Medulla oblongata (tissue), 1 donor: Measurements from ENCODE around the gene LARP1.
"Not testable (repeated sequence)": the region's sequence is repeated elsewhere in the genome, so short reads cannot be mapped to it uniquely, and the experiment has no call there.

Experiments used
- DNase-seq: peaks from one replicate; pipeline ENCODE4 v3.0.0-alpha.2; 2015; ENCODE audit errors: extremely low spot score

Gene LARP1

GRCh38 chr5:154755361-154756008, at the start of gene LARP1:
Gene LARP1 (plus strand): TSS chr5:154755377. CDS start chr5:154755758, 381 bp downstream.
- DNase-seq, result no peak

DNA sequence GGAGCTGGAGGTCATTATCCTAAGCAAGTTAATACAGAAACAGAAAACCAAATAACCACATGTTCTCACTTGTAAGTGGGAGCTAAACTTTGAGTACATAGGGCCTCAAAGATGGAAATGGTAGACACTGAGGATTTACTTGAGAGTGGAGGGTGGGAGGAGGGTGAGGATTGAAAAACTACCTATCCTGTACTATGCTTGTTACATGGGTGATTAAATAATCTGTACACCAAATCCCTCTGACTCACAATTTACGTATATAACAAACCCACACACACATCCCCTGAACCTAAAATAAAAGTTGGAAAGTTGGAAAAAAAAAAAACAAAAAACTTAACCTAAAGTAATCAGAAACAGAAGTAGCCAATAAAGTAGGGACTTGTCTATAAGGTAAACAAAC, 48.8 kb upstream of the LARP1 start:
- no peak for DNase-seq

- no peak for DNase-seq
Measured at GRCh38 chr5:154707641-154708040, 47.5 kb upstream of the LARP1 start.

DNA sequence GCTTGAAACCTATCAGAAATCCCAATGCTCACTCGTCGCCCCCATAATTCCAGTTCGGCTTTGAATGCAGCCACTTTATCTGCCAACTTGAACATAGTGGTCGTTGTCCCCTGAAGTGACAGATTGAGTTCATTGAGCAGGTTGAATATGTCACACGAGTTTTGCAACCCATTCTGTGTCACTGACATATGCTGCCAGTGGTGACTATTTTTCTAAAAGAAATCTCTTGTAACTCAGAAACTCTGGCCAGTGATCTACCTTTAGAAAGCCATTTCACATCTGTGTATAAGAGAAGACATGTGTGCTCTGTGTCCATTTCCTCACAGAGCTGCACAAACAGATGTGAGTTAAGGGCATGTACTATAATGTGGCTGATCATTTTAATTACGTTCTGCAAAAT, 47.0 kb upstream of the LARP1 start:
- DNase-seq, result no peak

- no peak for DNase-seq
Measured at GRCh38 chr5:154708846-154709245, 46.3 kb upstream of the LARP1 start.

DNA sequence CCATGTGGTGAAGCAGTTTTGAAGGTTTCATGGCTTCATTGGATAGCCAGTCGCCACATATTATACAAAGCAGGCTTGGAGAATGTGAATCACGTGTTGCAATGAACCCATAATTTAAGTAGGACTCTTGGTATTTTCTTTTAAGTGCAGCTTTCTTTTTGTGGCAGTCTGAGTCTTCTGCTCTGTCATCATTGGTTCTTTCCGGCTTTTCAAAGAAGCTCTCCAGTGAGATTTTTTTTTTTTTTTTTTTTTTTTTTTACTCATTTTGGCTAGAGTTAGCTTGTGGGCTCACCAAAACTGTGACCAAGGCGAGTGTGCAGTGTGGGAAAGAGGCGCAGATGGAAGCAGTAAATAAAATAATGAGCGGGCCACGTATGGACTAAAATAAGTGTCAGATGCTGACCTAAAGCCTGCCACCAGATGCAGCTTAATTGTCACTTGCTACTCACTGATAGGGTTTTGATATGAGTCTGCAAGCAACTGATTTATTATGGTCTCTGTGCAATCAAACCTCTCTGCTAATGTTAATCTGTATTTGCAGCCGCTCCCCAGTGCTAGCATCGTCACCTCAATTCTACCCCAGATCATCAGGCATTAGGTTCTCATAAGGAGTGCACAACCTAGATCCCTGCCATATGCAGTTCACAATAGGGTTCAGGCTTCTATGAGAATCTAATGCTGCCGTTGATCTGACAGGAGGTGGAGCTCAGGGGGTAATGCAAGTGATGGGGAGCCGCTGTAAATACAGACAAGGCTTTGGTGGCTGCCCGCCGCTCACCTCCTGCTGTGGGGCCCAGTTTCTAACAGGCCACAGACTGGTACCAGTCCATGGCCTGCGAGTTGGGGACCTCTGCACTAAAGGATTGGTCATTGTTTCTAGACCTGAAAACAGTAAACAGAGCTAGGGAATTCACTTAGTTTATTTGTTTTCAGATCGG, 45.5 kb upstream of the LARP1 start:
- DNase-seq, result no peak

DNA sequence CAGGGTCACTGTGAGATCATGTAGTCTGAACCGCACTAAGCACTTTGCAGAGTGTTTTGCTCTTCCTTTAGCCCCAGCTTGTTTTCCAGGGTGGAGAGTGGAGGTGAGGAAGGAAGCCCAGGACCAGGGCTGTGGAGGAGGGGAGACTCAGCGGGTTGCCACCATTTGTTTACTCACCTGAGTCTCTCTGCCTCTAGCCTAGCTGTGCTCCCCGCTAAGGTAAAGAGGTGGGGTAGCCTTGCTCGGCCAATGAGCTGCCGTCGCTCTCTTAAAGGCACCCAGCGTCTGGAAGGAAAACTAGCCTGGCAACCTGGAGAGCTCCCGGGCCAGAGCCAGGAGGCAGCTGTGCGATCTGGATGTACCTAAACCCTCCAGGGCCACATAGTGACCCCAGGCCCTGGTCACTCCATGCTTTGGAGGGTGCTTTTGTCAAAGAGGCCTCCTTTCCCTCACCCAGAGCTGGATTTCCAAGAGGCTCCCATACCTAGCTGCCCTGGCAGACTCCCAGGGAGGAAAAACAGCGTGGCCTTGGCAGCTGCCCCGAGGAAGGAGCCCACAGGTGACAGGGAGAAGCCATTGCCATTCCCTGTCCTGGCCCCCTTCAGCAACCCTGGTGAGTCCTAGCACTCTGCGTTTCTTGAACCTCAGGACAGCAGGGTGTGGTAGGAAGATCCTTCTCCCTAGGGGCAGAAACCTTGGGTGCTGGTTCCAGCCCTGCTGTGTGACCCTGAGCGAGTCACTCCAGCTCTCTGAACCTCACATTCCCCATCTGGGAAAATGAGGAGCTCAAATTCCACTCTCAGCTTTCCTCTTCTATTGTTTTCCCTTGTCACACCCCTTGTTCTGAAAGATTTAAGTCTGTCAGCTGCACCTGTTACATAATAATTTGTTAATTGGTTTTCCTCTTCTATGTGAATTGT, 42.4 kb upstream of the LARP1 start:
- DNase-seq, result no peak

- no peak for DNase-seq
Measured at GRCh38 chr5:154713615-154714125, 41.5 kb upstream of the LARP1 start.

- peak; percentile 37 for DNase-seq
Measured at GRCh38 chr5:154714266-154714986, 40.8 kb upstream of the LARP1 start.

GRCh38 chr5:154721481-154722058, 33.6 kb upstream of the LARP1 start:
- no peak for DNase-seq

GRCh38 chr5:154722097-154722496, 33.1 kb upstream of the LARP1 start:
- DNase-seq, result no peak

DNA sequence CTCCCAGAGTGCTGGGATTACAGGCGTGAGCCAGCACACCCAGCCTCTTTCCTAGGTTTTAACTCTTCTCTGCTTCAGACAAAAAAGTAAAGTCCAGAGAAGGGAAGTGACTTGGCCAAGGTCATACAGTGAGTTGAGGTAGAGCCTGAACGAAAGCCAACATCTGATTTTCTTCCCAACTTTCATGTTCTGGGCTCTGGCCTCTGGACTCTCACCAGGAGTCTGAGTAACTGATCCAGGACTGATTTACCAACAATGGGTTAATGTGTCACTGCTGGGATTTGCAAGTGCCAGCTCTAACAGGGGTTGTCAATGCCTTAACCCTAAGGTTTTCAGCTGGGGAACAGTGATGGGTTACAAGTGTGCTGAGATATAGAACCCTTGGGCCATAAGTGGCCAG, 32.2 kb upstream of the LARP1 start:
- no peak for DNase-seq

GRCh38 chr5:154723740-154724505, 31.3 kb upstream of the LARP1 start:
- DNase-seq, result no peak

- DNase-seq, result no peak
Measured at GRCh38 chr5:154727361-154727760, 27.8 kb upstream of the LARP1 start.

DNA sequence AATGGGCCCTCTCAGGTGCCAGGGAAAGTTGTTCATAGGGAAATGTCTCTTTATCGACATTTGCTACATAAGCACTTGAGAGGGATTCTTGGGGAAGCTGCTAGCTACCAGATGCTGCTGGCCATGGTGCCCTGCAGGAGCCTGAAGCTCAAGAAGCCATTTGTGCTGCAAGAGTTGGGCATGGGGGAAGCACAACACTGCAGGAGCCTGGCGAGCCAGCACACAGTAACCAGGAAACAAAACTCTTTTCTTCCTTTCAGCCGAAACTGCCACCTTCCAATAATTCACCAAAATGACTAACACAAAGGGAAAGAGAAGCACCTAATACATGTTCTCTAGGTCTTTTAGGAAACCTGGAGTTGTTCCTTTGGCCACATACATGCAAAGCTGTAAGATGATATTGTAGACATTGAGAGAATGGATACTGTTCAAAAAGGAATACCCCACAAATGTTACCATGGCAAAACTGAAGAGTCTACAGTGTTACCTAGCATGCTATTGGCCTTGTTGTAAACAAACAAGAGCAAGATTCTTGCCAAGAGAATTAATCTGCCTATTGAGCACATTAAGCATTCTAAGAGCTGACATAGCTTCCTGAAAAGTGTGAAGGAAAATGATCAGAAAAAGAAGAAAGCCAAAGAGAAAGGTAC, 26.1 kb upstream of the LARP1 start:
- no peak for DNase-seq

GRCh38 chr5:154729613-154730012, 25.6 kb upstream of the LARP1 start:
- DNase-seq, result no peak

DNA sequence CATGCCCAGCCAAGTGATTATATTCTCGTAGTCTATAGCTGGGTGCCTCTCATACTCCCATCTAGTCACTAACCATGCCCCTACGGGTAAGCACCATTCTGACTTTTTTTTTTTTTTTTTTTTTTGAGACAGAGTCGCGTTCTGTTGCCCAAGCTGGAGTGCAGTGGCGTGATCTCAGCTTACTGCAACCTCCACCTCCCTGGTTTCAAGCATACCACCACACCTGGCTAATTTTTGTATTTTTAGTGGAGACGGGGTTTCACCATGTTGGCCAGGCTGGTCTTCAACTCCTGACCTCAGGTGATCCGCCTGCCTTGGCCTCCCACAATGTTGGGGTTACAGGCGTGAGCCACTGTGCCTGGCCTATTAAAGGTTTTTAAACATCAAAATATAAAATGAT, 24.4 kb upstream of the LARP1 start:
- DNase-seq, result not testable (repeated sequence)

GRCh38 chr5:154732212-154732611, 23.0 kb upstream of the LARP1 start:
- DNase-seq, result no peak
